Measurements from ENCODE around the gene LENG1. TPM values are rescaled to one million over a fixed set of nuclear protein-coding genes. Genes with fewer than 3 reads are reported as not detected.
"Not testable (repeated sequence)": the region's sequence is repeated elsewhere in the genome, so short reads cannot be mapped to it uniquely, and the experiment has no call there.

The LENG1 gene
- total RNA-seq, 2 experiments from 2014 or later = 3.3 to 4.0 TPM

GRCh38 chr19:54172471-54173358 lies 13.2 kb upstream of the LENG1 start, which contains the start of gene TMC4:
TSS of gene TMC4 (minus strand) at chr19:54173160. CDS start at chr19:54173117, 43 bp downstream.
- ChIA-PET POLR2A (interaction anchor here (1.2 to 2.6 kb wide), 5 partner anchors 9 to 33 kb away, joined by 3 to 7 read pairs (median 4); partner anchors contain the start of gene LENG1), CTCF (interaction anchor here (0.9 kb wide), 1 partner anchor 93 kb away, joined by 3 read pairs; no protein-coding TSS in a partner anchor)
- Mint-ChIP-seq H3K27me3 (no peaks in the 10 kb centered on the region), H3K36me3 (ENCODE audit: low read depth) (peaks cover 4% of the 10 kb centered on the region), H3K4me3 (no peak within 1 kb of the TSS), H3K4me1 (ENCODE audit: low read depth) (peaks cover 3% of the 10 kb centered on the region), H3K27ac (no peak within 1 kb of the TSS), H3K9me3 (no peaks in the 10 kb centered on the region)
- intact Hi-C loops (cut with micrococcal nuclease) = no loop called here
- TF ChIP-seq CTCF (IDR thresholded peaks at IDR 0.05) = no peak
- no peak for ATAC-seq
- DNase-seq = peak; percentile 22

GRCh38 chr19:54171736-54172431 lies 12.4 kb upstream of the LENG1 start:
- H3K4me3 Mint-ChIP-seq; H3K9me3 Mint-ChIP-seq; DNase-seq; ATAC-seq; H3K36me3 Mint-ChIP-seq (ENCODE audit: low read depth); H3K27ac Mint-ChIP-seq; H3K4me1 Mint-ChIP-seq (ENCODE audit: low read depth); CTCF ChIA-PET; intact Hi-C loops (cut with micrococcal nuclease); H3K27me3 Mint-ChIP-seq: not testable (repeated sequence)
- POLR2A ChIA-PET = interaction anchor here (1.9 to 2.6 kb wide), 2 partner anchors 31 to 34 kb away, joined by 7 read pairs; no protein-coding TSS in a partner anchor

- Mint-ChIP-seq H3K27me3 (peaks cover 10% of the 10 kb centered on the region), H3K36me3 (ENCODE audit: low read depth) (no peaks in the 10 kb centered on the region), H3K27ac (no peak overlapping the region), H3K9me3 (no peaks in the 10 kb centered on the region), H3K4me1 (ENCODE audit: low read depth) (peaks cover 9% of the 10 kb centered on the region), H3K4me3 (no peak overlapping the region)
- ChIA-PET CTCF (interaction anchor here (0.8 to 3.0 kb wide), 8 partner anchors 9 to 99 kb away, joined by 3 to 22 read pairs (median 5); partner anchors contain the start of genes LENG1 and MBOAT7), POLR2A (interaction anchor here (1.4 kb wide), 1 partner anchor 10 kb away, joined by 5 read pairs; the partner anchor contains the start of gene LENG1)
- DNase-seq = no peak
- TF ChIP-seq CTCF (IDR thresholded peaks at IDR 0.05) = no peak
- ATAC-seq = no peak
- intact Hi-C loops (cut with micrococcal nuclease) = no loop called here
Measured at GRCh38 chr19:54169149-54169740, 9.7 kb upstream of the LENG1 start.

- peak; percentile 83 for TF ChIP-seq CTCF (IDR thresholded peaks at IDR 0.05)
- H3K36me3 Mint-ChIP-seq (ENCODE audit: low read depth) = no peaks in the 10 kb centered on the region
- CTCF ChIA-PET = interaction anchor here (0.6 to 3.0 kb wide), 8 partner anchors 10 to 100 kb away, joined by 3 to 22 read pairs (median 4); partner anchors contain the start of genes CNOT3, LENG1 and MBOAT7
- H3K9me3 Mint-ChIP-seq = no peaks in the 10 kb centered on the region
- ATAC-seq (peak; percentile 91), DNase-seq (peak; percentile 96)
- POLR2A ChIA-PET = interaction anchor here (1.4 to 1.8 kb wide), 2 partner anchors 9 to 33 kb away, joined by 5 read pairs; partner anchors contain the start of genes LENG1 and RPS9
- intact Hi-C loops (cut with micrococcal nuclease) = loop anchor here (1.0 kb wide), 1 partner anchor 63 kb away; no protein-coding TSS in a partner anchor
- peaks cover 11% of the 10 kb centered on the region for H3K27me3 Mint-ChIP-seq
- no peak overlapping the region for H3K27ac Mint-ChIP-seq
- peaks cover 13% of the 10 kb centered on the region for H3K4me1 Mint-ChIP-seq (ENCODE audit: low read depth)
- no peak overlapping the region for H3K4me3 Mint-ChIP-seq
Measured at GRCh38 chr19:54168174-54168917, 8.8 kb upstream of the LENG1 start.
